ENCODE data around the gene TTC34.
A peak's percentile ranks its signal among the peaks of the same experiment; 100 is the strongest.

TTC34 gene

DNA sequence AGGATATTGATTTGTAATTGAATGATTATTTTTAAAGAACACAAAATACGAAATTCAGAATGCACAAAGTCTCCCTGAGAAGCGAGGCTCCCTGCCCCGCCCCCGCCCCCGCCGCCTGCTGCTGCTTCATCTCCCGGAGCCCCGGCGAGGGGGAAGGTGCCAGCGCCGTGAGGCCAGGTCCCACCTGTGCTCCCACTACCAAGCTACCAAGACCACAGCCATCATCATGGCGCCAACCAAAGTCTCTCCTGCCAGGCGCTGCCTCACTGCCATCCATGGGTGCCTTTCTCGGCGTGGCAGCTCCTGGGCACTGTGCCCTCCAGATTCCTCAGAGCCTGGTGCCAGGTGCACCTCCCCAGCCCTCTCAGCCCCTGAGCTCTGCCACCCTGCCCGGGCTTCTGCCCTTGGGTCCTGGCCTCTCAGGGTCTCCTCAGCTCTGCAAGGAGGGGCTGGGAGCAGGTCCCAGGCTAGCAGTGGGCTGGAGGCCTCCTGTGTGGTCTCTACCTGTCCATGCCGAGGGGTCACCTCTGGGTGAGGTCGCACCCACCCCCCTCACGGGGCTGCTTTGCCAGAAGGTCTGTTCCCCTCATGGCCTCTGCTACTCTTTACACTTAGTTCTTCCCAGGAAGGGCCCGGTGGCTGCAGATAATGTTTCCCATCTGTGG is 29.4 kb upstream of the TTC34 start:
- no peak for FAIRE-seq
- DNase-seq (ENCODE audit: insufficient read length, low spot score): no peak

- FAIRE-seq (no peak), DNase-seq (ENCODE audit: insufficient read length, low spot score) (no peak)
Observed at GRCh38 chr1:2829846-2830615, 28.5 kb upstream of the TTC34 start.

- DNase-seq (ENCODE audit: insufficient read length, low spot score): no peak
- no peak for FAIRE-seq
Observed at GRCh38 chr1:2828586-2829250, 27.2 kb upstream of the TTC34 start.

DNA sequence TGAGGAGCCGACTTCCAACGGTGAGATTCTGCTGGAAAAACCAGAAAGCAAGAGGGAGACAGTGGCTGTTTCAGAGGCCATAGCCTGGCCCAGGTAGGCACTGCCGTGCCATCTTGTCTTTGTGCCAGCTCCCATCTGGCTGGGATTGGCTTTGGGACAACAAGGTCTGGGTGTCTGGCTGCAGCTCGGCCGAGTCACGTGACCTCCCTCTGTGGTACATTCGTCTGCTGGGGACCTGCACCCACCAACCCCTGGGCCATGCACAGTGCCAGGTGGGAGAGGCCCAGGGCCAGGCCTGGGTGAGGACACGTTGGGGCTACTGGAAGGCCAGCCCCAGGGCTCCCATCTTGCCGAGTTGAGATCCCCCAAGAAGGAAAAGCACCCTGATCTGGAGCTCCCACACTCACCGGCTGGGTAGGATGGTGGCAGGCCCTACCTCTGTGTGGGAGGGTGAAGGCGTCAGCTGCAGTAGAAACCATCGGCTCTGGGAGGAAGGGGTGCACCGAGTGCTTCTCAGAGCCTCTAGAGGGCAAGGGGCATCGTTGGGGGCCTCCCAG is 25.3 kb upstream of the TTC34 start:
- DNase-seq (ENCODE audit: insufficient read length, low spot score) (no peak), FAIRE-seq (no peak)

GRCh38 chr1:2826316-2826715 is 24.8 kb upstream of the TTC34 start:
- no peak for FAIRE-seq
- no peak for DNase-seq (ENCODE audit: insufficient read length, low spot score)

GRCh38 chr1:2825487-2826189 is 24.1 kb upstream of the TTC34 start:
- no peak for FAIRE-seq
- no peak for DNase-seq (ENCODE audit: insufficient read length, low spot score)

DNA sequence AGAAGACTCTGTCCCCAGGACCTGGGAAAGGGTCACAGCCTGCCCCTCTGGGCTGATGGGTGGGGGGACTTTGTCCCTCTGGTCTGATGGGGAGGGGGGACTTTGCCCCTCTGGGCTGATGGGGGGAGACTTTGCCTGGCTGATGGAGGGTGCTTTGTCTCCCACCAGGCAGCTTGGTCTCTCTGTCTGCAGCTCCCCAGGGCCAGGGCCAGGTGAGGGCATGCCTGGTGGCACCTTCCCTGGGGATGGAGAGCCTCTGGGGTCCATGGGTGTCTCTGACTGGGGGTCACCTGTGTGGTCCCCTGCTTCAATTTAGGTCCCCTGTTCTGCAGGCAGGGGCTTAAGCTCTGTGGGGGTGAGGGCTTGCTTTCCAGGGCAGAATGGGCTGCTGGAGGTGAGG is 23.5 kb upstream of the TTC34 start:
- FAIRE-seq: no peak
- DNase-seq (ENCODE audit: insufficient read length, low spot score): no peak

GRCh38 chr1:2823921-2824610 is 22.6 kb upstream of the TTC34 start:
- FAIRE-seq (no peak), DNase-seq (ENCODE audit: insufficient read length, low spot score) (no peak)

- FAIRE-seq (no peak), DNase-seq (ENCODE audit: insufficient read length, low spot score) (no peak)
Observed at GRCh38 chr1:2822621-2823145, 21.2 kb upstream of the TTC34 start.

DNA sequence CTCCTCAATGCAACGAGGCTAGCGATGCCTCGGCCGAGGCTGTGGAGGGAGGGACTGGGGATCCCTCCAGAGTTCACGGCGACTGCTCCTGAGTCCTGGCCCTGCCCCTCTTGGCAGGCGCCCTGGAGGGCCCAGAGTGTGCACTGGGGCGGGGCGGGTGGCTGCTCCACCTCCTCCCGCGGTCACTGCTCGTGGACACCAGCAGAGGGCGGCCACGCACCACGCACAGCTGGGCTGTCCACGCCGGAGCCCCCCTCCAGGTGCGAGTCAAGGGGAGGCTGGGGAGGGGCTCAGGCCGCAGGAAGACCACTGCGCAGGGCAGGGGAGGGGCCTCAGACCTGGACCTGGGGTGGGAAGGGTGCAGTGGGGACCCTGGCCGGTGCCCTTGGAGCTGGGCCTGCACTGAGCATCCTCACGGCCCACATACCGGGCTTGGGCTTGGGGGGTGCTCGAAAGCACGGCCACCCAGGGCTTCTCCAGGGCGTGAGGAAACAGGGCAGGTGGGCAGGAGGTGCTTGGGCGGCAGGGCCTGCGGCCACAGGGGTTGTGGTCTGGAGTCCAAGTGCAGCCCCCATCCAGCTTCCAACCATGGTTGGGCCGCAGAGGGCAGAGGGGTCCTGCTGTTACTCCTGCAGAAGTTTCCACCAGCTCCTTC is 20.6 kb upstream of the TTC34 start:
- DNase-seq (ENCODE audit: insufficient read length, low spot score) (peak; percentile 36), FAIRE-seq (no peak)

DNA sequence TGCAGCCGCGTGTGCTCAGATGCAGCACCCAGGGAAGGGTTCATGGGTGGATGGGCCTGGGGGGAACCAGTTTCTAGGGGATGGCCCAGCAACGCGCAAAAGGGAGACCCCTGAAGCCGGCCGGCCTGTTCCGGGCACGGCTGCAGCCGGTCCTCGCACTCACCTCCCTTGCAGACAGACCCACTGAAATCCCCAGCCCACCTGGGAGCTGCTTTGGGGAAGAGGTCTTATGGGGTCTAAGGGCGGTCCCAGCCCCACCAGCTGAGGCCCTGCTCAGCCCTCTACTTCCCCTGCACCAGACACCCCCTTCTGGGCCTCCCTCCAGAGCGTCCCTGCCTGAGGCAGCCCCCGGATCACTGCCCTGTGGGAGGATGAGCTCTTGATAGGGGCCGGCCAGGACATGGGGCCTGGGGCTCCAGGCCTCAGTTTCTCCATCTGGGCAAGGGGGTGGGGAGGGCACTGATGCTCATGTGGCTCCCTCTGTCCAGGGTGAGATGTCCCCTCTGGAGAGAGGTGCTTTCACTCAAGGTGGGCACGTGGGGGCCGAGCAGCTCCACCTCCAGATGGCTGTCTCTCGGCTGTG is 20.0 kb upstream of the TTC34 start:
- DNase-seq (ENCODE audit: insufficient read length, low spot score): no peak
- no peak for FAIRE-seq

GRCh38 chr1:2820731-2821372 is 19.4 kb upstream of the TTC34 start:
- FAIRE-seq (no peak), DNase-seq (ENCODE audit: insufficient read length, low spot score) (no peak)

DNA sequence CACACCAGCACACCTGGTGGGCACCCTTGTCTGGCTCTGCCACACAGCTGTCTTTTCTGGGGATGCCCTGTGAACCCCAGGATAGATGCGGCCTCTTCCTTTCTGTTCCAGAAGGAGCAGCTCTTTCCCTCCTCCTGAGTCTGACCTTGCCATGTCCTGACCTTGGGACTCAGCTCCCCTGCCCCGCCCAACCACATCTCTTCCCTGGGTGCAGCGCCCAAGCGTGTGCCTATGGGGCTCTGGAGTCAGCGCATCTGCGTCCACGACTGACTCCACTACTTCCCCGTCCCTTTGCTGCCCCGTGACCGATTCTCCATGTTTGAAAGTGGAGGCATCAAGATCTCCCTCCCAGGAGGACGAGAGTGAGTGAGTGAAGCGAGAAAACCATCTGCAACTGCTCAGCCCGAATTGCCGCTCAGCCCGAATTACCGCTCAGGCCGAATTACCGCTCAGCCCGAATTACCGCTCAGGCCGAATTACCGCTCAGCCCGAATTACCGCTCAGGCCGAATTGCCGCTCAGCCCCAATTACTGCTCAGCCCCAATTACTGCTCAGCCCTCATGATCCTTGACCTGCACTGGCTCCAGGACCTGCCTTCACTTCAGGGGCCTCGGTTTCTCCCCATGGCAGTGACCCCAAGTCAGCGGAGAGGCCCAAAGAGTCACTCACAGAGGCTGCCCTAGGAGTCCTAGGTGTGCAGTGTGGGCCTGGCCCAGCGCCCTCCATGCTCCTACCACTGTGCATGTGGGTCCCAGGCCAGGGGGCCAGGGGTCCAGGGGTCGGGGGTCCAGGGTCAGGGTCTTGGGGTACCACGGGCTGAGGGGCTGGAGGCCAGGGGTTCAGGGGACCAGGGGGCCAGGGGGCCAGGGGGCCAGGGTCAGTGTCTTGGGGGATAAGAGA is 18.6 kb upstream of the TTC34 start:
- no peak for DNase-seq (ENCODE audit: insufficient read length, low spot score)
- FAIRE-seq: no peak

- DNase-seq (ENCODE audit: insufficient read length, low spot score) (no peak), FAIRE-seq (no peak)
Observed at GRCh38 chr1:2819429-2819828, 17.9 kb upstream of the TTC34 start.

DNA sequence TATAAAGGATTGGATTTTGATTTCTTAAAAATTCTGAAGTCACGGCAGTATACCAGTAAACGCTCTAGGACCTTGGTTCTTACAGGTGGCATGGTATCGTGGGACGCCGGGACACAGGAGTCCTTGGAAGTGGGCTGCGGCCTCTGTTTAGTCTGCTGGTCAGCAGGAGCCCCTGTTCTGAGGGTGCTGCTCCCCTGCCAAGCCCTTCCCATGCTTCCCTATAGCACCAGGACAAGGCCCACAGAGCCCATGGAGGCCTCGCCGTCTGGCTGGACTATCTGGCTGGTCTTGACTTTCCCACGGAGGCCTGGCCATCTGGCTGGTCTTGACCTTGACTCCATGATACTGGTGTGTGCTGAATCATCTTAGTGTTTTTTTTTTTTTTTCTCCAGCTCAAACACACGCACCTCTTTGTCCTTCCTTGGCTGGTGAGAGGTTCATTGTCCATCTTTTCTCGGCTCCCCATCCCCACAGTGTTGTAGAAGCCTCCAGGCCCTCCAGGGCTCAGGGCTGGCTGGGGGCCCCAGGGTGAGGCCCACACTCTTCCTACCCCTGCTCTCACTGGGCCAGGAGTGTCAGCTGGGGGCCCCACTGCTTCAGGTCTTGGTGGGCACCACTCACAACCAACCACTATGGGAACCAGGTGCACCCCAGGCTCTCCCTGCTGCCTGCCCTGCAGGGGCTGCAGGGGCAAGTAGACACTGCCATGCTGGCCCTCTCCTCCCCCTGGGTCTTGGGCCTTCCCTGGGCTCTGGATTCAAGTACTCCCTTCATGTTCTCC is 16.5 kb upstream of the TTC34 start:
- no peak for DNase-seq (ENCODE audit: insufficient read length, low spot score)
- no peak for FAIRE-seq

DNA sequence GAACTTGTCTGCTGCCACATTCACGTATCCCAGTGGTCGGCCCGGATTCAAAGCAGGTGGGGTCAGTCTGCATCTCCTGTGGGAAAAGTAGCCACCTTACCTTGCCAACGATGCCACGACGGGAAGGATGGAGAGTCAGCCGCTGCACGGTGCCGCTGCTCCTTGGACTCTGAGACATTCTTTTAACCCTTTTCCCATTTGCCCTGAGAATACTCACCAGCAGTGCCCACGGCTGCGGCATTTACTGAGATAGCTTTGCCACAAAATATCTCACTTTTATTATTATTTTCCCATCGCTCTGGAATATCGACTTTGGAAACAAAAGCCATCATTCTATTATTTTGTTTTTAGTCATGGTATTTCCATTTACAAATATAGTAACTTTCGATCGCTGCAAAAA is 15.3 kb upstream of the TTC34 start:
- FAIRE-seq (no peak), DNase-seq (ENCODE audit: insufficient read length, low spot score) (no peak)

- FAIRE-seq: no peak
Observed at GRCh38 chr1:2815551-2815950, 14.1 kb upstream of the TTC34 start.

More at GRCh38 chr1:2815551-2815950, 14.1 kb upstream of the TTC34 start:
- DNase-seq (ENCODE audit: insufficient read length, low spot score): no peak
